NCI-H2029 treated with DMSO at 0.1 percent for 48 hours (cell line): Measurements from ENCODE around the gene MRGPRF.
"Not testable (repeated sequence)": the region's sequence is repeated elsewhere in the genome, so short reads cannot be mapped to it uniquely, and the experiment has no call there.

Experiments
- DNase-seq: peaks from one replicate; lab custom pipeline; 2025; lab: John Stamatoyannopoulos, UW

MRGPRF gene

DNA sequence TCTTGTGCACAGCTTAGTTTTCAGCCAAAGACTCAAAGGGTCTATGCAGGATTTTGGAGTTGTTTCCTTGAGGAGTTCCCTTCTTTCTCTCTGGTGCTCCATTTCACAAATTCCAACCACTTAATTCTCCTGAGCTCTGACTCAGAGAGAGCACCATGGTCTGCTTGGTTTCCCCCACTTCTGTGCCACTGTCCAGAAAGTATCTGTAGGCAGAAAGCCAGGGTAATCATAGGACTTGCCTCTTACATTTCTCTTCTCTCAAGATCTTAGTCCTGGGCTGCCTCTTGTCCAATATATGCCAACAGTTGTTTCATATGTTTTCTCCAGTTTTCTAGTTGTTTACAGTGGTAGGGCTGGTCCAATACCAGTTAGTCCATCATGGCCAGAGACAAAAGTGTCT lies 25.8 kb downstream of the MRGPRF start:
- DNase-seq = no peak

DNA sequence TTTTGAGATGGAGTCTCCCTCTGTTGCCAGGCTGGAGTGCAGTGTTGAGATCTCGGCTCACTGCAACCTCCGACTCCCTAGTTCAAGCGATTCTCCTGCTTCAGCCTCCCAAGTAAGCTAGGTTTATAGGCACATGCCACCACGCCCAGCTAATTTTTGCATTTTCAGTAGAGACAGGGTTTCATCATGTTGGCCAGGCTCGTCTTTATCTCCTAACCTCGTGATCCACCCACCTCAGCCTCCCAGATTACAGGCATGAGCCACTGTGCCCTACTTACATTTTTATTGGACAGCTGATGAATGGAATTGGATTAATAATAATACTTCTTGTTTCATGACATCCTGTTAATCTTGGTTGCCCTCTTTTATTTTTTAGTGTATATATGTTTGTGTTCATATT lies 29.2 kb downstream of the MRGPRF start:
- no peak for DNase-seq

GRCh38 chr11:68982134-68982533 lies 30.9 kb downstream of the MRGPRF start:
- DNase-seq = no peak

GRCh38 chr11:68980776-68981065 lies 32.3 kb downstream of the MRGPRF start, which contains the start of gene MRGPRD:
MRGPRD (minus strand) TSS chr11:68980986; CDS start chr11:68980986, 0 bp downstream.
- no peak for DNase-seq

- DNase-seq = no peak
Observed at GRCh38 chr11:68979931-68980775, 32.9 kb downstream of the MRGPRF start.

- no peak for DNase-seq
Observed at GRCh38 chr11:68978931-68979594, 34.0 kb downstream of the MRGPRF start.

GRCh38 chr11:68978626-68978930 lies 34.5 kb downstream of the MRGPRF start:
- DNase-seq = no peak

- DNase-seq = no peak
Observed at GRCh38 chr11:68977781-68978625, 35.0 kb downstream of the MRGPRF start.

DNA sequence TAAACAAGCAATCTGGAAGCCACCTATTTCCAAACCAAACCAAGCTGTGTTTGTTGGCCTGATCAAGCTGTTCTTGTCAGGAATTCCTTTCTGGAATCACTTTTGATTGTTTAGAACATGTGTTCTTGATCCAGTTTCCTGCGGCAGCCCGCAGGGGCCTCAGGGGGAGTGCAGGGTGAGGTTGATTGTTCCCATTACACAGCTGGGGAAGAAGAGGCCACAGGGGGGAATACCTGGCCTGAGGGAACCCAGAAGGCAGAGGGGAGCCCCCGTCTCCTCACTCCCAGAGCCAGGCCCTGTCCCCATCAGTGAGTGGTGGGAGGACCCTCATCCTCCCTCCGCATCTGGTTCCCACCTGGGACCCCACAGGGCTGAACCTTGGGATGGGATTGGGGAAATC lies 36.5 kb downstream of the MRGPRF start:
- DNase-seq = no peak

GRCh38 chr11:68976095-68976494 lies 37.0 kb downstream of the MRGPRF start:
- no peak for DNase-seq

DNA sequence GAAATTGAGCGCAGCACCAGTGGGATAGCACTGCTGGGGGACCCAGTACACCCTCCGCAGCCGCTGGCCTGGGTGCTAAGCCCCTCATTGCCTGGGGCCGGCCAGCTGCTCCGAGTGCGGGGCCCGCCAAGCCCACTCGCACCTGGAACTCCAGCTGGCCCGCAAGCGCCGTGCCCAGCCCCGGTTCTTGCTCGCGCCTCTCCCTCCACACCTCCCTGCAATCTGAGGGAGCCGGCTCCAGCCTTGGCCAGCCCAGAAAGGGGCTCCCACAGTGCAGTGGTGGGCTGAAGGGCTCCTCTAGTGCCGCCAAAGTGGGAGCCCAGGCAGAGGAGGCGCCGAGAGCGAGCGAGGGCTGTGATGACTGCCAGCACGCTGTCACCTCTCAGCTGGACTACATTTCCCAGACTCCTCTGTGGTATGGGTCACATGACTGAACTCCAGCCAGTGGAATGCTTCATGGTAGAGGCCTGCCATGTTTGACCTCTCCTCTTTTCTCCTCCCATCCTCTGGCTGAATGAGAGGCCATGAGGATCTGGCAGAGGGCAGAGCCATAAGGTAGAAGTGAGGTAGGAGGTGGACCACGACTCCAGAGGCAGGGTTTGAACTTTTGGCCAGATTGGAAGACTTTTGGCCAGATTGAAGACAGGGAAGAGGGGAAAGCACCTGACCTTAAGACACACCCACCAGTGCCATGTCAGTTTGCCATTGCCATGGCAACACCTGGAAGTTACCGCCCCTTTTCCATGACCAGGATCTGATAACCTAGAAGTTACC lies 38.4 kb downstream of the MRGPRF start:
- no peak for DNase-seq

GRCh38 chr11:68973706-68974105 lies 39.3 kb downstream of the MRGPRF start:
- DNase-seq = not testable (repeated sequence)

GRCh38 chr11:68973219-68973618 lies 39.8 kb downstream of the MRGPRF start:
- DNase-seq = no peak

DNA sequence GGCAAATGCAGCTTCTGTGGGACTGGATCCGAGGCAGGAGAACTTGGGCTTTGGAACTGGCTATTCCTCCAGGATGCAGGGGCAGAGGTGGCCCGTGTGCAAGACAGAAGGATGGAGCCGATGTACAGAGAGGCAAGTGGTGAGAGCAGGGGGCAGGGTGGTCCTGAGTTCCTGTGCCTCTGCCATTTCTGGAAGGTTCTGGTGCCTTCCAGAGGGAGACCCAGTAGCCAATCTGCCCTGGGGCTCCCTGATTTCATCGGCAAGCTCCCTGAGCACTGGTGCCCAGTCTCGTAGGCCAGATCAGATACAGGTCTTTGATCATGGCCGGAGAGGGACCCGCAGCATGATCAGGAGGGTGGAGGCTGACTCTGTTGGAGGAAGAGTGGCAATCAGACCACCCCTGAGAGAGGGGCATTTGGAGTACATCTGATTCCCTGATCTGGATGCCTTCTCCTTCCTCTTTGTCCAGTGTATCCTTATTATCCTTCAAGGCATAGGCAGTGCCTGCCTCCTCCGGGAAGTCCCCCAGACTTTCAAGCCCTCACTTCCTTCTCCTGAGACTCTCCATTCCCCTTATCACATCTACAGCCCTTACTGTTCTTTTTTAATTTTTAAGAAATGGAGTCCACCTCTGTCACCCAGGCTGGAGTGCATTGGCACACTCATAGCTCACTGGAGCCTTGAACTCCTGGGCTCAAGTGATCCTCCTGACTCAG lies 42.0 kb downstream of the MRGPRF start:
- no peak for DNase-seq

- DNase-seq = no peak
Observed at GRCh38 chr11:68969386-68969785, 43.7 kb downstream of the MRGPRF start.

DNA sequence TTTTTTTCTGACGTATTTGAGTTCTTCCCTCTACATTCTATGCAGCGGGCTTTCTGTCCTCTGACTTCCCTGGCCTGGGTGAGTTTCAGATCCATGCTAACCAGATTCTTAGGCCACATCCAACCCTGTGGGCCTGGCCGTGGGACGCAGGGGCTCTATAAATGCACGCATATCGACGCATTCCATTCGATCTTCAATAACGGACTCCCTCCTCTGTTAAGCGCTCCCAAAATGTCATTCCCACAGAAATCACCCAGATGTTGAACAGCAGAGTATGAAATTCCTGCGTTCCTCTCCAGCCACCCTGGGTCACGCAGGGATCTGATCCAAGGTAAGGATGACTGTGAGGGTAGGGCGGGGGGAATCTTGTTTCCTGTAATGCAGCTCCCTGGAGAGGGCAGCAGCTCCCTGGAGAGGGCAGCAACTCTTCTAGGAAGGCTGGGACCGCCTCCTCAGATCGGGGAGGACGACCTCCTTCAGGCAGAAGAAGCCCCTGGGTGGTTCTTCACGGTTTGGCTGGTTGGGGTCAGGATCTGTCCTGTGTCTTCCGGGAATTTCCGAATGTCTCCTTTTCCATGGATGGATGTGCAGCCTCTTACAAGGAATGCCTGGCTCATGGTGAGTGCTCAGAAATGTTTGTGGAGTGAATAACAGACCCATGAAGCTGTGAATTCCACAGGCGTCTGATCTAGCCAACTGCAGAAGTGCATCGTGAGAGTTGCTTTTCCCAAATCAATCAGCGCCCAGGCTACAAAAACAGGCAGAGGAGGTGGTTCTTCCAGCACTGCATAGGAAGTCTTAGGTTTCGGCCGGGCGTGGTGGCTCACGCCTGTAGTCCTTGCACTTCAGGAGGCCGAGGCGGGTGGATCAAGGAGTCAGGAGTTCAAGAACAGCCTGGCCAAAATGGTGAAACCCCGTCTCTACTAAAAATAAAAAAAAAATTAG lies 44.5 kb downstream of the MRGPRF start:
- no peak for DNase-seq

GRCh38 chr11:68966894-68967780 lies 45.9 kb downstream of the MRGPRF start:
- no peak for DNase-seq

- DNase-seq = no peak
Observed at GRCh38 chr11:68965901-68966853, 46.9 kb downstream of the MRGPRF start.
